Subcutaneous adipose tissue (tissue), 4 donors: ENCODE data around the gene PSMC3IP. TPM values are rescaled to one million over a fixed set of nuclear protein-coding genes. Genes with fewer than 3 reads are reported as not detected.

Source experiments
- total RNA-seq, 4 donors: library from RNA; depleted of rRNA; stranded (reverse); fragments of >200 nt; gene quantifications; one replicate each; pipeline ENCODE4 v1.1.0, GENCODE V29; 2016
- TF ChIP-seq, protein P1 (sequence below): fragments of 450-650 bp; IDR thresholded peaks from one replicate; pipeline ENCODE4 v1.5.1; 2016; ENCODE audit warnings: low read depth, mild to moderate bottlenecking, control low read depth, antibody characterized with exemption, moderate library complexity

PSMC3IP gene
- total RNA-seq, 4 donors from 2014 or later, result 1.1 to 4.0 (median 3.6) TPM

DNA sequence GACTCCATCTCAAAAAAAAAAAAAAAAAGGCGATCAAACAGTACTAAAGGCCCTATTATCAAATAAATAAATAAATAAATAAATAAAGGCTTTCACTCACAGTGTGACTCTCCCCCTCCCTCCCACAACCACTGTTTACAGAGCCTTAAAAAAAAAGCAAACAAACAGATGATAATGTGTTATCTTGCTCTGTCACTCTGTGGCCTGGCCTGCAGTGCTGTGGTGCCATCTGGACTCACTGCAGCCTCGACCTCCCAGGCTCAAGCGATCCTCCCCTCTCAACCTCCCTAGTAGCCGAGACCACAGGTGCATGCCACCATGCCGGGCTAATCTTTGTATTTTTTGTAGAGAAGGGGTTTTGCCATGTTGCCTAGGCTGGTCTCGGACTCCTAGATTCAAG is 49.6 kb downstream of the PSMC3IP start:
- TF ChIP-seq, protein P1, sequence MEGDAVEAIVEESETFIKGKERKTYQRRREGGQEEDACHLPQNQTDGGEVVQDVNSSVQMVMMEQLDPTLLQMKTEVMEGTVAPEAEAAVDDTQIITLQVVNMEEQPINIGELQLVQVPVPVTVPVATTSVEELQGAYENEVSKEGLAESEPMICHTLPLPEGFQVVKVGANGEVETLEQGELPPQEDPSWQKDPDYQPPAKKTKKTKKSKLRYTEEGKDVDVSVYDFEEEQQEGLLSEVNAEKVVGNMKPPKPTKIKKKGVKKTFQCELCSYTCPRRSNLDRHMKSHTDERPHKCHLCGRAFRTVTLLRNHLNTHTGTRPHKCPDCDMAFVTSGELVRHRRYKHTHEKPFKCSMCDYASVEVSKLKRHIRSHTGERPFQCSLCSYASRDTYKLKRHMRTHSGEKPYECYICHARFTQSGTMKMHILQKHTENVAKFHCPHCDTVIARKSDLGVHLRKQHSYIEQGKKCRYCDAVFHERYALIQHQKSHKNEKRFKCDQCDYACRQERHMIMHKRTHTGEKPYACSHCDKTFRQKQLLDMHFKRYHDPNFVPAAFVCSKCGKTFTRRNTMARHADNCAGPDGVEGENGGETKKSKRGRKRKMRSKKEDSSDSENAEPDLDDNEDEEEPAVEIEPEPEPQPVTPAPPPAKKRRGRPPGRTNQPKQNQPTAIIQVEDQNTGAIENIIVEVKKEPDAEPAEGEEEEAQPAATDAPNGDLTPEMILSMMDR, result no peak

DNA sequence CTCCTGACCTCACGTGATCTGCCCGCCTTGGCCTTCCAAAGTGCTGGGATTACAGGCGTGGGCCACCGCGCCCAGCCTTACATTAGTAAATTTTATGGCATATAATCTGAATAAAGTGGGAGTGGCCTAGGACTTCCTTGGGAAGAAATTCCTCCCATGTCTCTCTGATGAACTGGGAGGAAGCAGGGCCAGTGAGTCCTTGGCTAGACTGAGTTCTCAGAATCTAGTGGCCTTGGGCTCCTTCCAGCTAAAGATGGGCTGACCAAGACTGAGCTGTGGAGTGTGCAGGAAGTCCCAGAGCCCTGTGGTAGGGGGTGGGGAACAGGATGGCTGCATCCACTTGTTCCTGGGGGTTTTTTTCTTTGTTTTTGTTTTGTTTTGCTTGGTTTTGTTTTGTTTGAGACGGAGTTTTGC is 51.5 kb downstream of the PSMC3IP start:
- TF ChIP-seq, protein P1, result no peak

GRCh38 chr17:42525221-42525620 is 52.3 kb downstream of the PSMC3IP start:
- TF ChIP-seq, protein P1, result no peak

GRCh38 chr17:42522798-42523278 is 54.7 kb downstream of the PSMC3IP start:
- TF ChIP-seq, protein P1, result no peak

Other genes starting within 250 kb of the PSMC3IP start
- 100 to 1,000 TPM; 134 to 255 (median 180) TPM for gene STAT3, start 189.3 kb downstream of the PSMC3IP start, total RNA-seq
- gene CAVIN1, start 154.5 kb downstream of the PSMC3IP start, total RNA-seq, result 100 to 1,000 TPM; 307 to 781 (median 518) TPM
- gene ATP6V0A1, start 118.9 kb downstream of the PSMC3IP start, total RNA-seq, result 100 to 1,000 TPM in 1 of 4 donors, 10 to 100 TPM in 3; 53.0 to 113 (median 56.1) TPM
- 100 to 1,000 TPM in 1 of 4 donors, 10 to 100 TPM in 3; 43.5 to 123 (median 62.4) TPM for gene NAGLU, start 41.5 kb downstream of the PSMC3IP start, total RNA-seq
- gene HSD17B1, start 24.8 kb downstream of the PSMC3IP start, total RNA-seq, result 1 to 10 TPM in 2 of 4 donors, under 1 TPM in 2; 0.49 to 4.1 (median 1.2) TPM
- gene COASY, start 15.6 kb downstream of the PSMC3IP start, total RNA-seq, result 10 to 100 TPM; 20.4 to 40.1 (median 22.7) TPM
- 10 to 100 TPM; 59.3 to 78.0 (median 68.8) TPM for gene MLX, start 10.6 kb downstream of the PSMC3IP start, total RNA-seq
- gene RETREG3, start 31.6 kb upstream of the PSMC3IP start, total RNA-seq, result 10 to 100 TPM; 36.4 to 62.0 (median 57.4) TPM
- 10 to 100 TPM; 16.3 to 35.8 (median 23.5) TPM for gene TUBG1, start 32.0 kb upstream of the PSMC3IP start, total RNA-seq
- 10 to 100 TPM; 12.1 to 29.6 (median 21.2) TPM for gene TUBG2, start 81.6 kb upstream of the PSMC3IP start, total RNA-seq
- gene PLEKHH3, start 99.3 kb upstream of the PSMC3IP start, total RNA-seq, result 10 to 100 TPM in 1 of 4 donors, 1 to 10 TPM in 3; 5.4 to 64.8 (median 7.4) TPM
- gene CCR10, start 104.1 kb upstream of the PSMC3IP start, total RNA-seq, result 1 to 10 TPM in 1 of 4 donors, under 1 TPM in 3; 0.44 to 8.7 (median 0.83) TPM
- 1 to 10 TPM; 1.8 to 3.8 (median 2.5) TPM for gene CNTNAP1, start 104.8 kb upstream of the PSMC3IP start, total RNA-seq
- gene EZH1, start 167.3 kb upstream of the PSMC3IP start, total RNA-seq, result 100 to 1,000 TPM in 1 of 4 donors, 10 to 100 TPM in 3; 53.7 to 126 (median 91.8) TPM
- gene RAMP2, start 183.5 kb upstream of the PSMC3IP start, total RNA-seq, result 100 to 1,000 TPM in 3 of 4 donors, 10 to 100 TPM in 1; 66.9 to 160 (median 128) TPM
- gene VPS25, start 195.7 kb upstream of the PSMC3IP start, total RNA-seq, result 10 to 100 TPM; 40.1 to 53.4 (median 47.4) TPM
- under 1 TPM in 3 of 4 donors, not detected in 1; 0.16 to 0.85 (median 0.19) TPM for gene WNK4, start 202.9 kb upstream of the PSMC3IP start, total RNA-seq
- gene COA3, start 221.0 kb upstream of the PSMC3IP start, total RNA-seq, result 10 to 100 TPM; 51.8 to 76.6 (median 60.4) TPM
- gene CNTD1, start 221.1 kb upstream of the PSMC3IP start, total RNA-seq, result under 1 TPM in 2 of 4 donors, not detected in 2; 0.44 to 0.68 TPM
- 100 to 1,000 TPM in 3 of 4 donors, 10 to 100 TPM in 1; 85.3 to 129 (median 120) TPM for gene BECN1, start 246.6 kb upstream of the PSMC3IP start, total RNA-seq